ENCODE results near the gene DPP6.

The DPP6 gene

DNA sequence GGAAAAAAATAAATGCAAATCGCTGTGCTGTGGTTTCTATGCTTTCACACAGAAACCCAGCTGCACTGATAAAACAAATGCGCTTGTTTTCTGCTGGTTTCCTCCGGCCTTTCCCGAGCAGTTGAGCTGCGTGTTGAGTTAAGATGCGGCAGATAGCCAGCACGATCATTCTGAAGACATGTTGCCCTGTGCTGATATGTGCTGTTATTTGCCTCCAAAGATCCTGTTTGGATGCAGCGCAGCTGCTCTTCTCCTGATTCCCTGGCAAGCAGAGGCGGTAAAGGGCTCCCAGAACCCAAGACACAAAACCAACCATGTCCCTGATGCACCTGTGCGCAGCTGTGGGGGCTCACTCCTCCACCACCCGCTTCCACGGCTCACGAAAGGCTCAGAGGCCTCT is 725.3 kb downstream of the DPP6 start:
- TF ChIP-seq, protein P1, sequence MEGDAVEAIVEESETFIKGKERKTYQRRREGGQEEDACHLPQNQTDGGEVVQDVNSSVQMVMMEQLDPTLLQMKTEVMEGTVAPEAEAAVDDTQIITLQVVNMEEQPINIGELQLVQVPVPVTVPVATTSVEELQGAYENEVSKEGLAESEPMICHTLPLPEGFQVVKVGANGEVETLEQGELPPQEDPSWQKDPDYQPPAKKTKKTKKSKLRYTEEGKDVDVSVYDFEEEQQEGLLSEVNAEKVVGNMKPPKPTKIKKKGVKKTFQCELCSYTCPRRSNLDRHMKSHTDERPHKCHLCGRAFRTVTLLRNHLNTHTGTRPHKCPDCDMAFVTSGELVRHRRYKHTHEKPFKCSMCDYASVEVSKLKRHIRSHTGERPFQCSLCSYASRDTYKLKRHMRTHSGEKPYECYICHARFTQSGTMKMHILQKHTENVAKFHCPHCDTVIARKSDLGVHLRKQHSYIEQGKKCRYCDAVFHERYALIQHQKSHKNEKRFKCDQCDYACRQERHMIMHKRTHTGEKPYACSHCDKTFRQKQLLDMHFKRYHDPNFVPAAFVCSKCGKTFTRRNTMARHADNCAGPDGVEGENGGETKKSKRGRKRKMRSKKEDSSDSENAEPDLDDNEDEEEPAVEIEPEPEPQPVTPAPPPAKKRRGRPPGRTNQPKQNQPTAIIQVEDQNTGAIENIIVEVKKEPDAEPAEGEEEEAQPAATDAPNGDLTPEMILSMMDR (IDR thresholded peaks at IDR 0.05; ENCODE audit: low read depth, low read length): no peak
- Histone ChIP-seq H3K4me3 (ENCODE audit: low read depth, low read length) (no peak overlapping the region), H3K27me3 (no peaks in the 10 kb centered on the region), H3K4me1 (peaks cover 50% of the 10 kb centered on the region), H3K36me3 (peaks cover 3% of the 10 kb centered on the region; the same call in 1 of the 2 replicates), H3K9me3 (no peaks in the 10 kb centered on the region)
- no peak for DNase-seq

DNA sequence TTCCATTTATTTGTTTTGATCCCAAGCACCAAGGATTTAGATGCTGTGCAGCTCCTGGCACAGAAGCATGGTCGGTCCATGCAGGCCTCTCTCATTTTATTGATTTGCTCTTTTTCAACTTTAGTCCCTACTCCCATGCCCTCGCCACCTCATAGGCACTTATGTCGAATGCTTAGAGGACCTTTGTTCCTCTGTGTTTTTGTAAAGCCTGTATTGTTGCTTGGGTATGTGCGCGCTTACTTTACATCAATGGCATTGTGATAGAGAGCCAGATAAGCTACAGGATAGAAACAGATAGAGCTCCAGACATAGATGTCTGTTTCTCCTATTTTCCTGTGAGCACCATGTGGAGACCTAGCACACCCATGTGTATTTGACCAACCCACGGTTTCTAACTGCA is 725.7 kb downstream of the DPP6 start:
- peaks cover 3% of the 10 kb centered on the region; the same call in 1 of the 2 replicates for H3K36me3 ChIP-seq
- H3K4me3 ChIP-seq (ENCODE audit: low read depth, low read length): no peak overlapping the region
- peaks cover 50% of the 10 kb centered on the region for H3K4me1 ChIP-seq
- no peaks in the 10 kb centered on the region for H3K27me3 ChIP-seq
- TF ChIP-seq, protein P1 (IDR thresholded peaks at IDR 0.05; ENCODE audit: low read depth, low read length): no peak
- no peaks in the 10 kb centered on the region for H3K9me3 ChIP-seq
- no peak for DNase-seq

DNA sequence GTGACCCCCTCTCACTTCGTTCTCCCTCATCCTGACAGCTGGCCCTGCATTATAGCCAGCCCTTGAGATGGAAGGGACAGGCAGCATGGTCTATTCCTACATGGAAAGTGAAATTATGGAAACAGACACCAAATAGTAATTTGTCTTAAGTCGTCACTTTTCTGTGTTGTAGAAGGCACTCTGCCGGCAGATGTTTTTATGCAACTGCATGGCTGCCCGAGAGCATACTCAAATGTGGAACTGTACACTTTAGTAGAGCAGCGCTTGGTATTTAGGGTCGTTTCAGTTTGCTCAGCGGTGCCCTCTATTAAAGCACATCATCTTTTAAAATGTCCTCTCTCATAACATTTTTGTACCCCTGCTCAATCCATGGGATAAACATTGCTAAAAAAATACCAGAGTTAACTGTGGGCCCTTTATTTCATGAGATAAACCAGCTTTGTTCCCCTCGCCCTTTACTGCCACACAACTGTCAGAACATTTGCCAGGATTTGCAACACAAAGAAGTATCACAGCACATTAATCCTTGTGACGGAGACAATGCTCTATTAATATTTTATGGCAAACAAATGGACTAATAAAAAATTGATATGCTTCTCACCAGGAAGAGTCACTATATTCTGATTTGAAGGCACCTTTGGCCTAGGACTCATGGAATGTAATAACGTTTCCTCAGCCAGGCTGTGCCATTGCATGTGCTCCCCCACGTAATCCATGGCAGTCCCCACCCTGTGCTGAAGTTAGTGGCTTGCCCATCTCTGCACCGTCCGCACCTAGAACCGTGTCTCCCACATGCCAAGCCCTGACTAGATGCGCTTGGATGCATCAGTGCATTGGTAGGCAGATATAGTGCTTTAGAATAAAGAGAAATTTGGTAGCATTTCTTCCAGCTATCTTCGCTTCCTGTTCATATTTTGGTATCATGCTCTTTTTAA is 729.4 kb downstream of the DPP6 start:
- Histone ChIP-seq H3K4me1 (peaks cover 17% of the 10 kb centered on the region), H3K27me3 (no peaks in the 10 kb centered on the region), H3K9me3 (no peaks in the 10 kb centered on the region; the same call in 1 of the 2 replicates), H3K36me3 (no peaks in the 10 kb centered on the region), H3K4me3 (ENCODE audit: low read depth, low read length) (no peak overlapping the region)
- TF ChIP-seq, protein P1 (IDR thresholded peaks at IDR 0.05; ENCODE audit: low read depth, low read length): no peak
- DNase-seq: no peak

DNA sequence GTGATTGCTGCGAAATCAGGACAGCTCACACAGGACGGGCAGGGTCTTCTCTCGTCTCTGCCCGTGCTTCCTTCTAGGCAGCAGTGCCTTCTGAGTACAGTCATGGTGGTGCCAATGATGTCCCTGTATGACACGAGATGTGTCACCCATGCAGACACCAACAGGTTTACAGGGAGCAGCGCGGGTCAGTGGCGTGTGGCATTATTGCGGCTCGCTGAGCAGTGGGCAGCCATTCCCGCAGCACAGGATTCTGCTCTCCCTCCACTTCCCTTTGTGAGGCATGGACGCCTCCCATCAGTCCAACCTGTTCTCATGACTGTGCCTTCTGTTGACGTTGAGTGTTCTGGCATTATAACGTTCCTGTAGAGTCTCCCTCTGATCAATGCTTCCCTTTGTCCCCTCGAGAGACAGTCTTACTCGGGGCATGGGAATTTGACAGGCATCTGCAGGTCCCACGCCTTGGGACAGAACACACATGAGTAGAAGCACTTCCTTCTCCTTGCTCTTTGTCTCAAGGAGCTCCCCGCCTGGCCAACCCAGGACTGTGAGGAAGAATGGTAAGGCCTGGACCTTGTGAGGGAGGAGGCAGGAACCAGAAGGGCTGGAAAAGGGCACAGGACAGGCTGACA is 731.2 kb downstream of the DPP6 start:
- H3K36me3 ChIP-seq: no peaks in the 10 kb centered on the region
- no peaks in the 10 kb centered on the region for H3K27me3 ChIP-seq
- no peaks in the 10 kb centered on the region for H3K4me1 ChIP-seq
- H3K9me3 ChIP-seq: no peaks in the 10 kb centered on the region; the same call in 1 of the 2 replicates
- TF ChIP-seq, protein P1 (IDR thresholded peaks at IDR 0.05; ENCODE audit: low read depth, low read length): no peak
- no peak overlapping the region for H3K4me3 ChIP-seq (ENCODE audit: low read depth, low read length)
- no peak for DNase-seq

DNA sequence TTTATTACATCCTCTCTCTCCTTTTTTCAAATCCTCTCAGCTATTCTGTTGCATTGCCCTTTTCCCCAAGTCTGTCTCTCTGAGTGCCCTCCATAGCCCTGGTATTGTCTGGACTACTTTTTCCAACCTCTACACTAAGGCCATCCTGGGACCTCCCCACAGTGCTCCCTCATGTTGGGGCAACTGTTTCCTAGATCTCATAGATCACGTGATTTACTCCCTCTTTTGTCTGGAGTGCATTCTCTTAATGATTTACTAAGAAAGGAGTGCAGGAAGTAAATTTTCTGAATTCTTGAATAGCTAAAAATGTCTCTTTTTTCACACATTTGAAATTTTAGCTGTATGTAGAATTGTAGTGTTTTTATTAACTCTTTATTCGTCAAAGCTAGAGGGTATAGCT is 733.7 kb downstream of the DPP6 start:
- peaks cover 5% of the 10 kb centered on the region for H3K4me1 ChIP-seq
- TF ChIP-seq, protein P1 (IDR thresholded peaks at IDR 0.05; ENCODE audit: low read depth, low read length): no peak
- H3K27me3 ChIP-seq: no peaks in the 10 kb centered on the region
- no peak for DNase-seq
- H3K9me3 ChIP-seq: no peaks in the 10 kb centered on the region; the same call in 1 of the 2 replicates
- no peak overlapping the region for H3K4me3 ChIP-seq (ENCODE audit: low read depth, low read length)
- H3K36me3 ChIP-seq: no peaks in the 10 kb centered on the region

Measured in BE2C (cell line).